Activated naive CD4-positive, alpha-beta T cell treated with anti-CD3 and anti-CD28 coated beads for 36 hours (primary cell): ENCODE measurements around the gene ACSM6. TPM values are rescaled to one million over a fixed set of nuclear protein-coding genes. Genes with fewer than 3 reads are reported as not detected.

Experiments used
- CTCF ChIA-PET: fragments of 350-600 bp; sonication (Branson Sonifier 250); formaldehyde crosslinking; loops from one replicate; lab custom pipeline; 2021; ENCODE audit warnings: antibody characterized with exemption; lab: Charles Lee
- DNase-seq: peaks from one replicate; pipeline ENCODE4 v3.0.0-alpha.2; 2020
- H3K27ac Mint-ChIP-seq: one replicate; pipeline ENCODE4 v1.8.0; 2021; ENCODE audit warnings: mild to moderate bottlenecking, mixed read lengths
- H3K27me3 Mint-ChIP-seq: one replicate; pipeline ENCODE4 v1.8.0; 2021; ENCODE audit warnings: low read depth, mixed read lengths
- H3K36me3 Mint-ChIP-seq: one replicate; pipeline ENCODE4 v1.8.0; 2021; ENCODE audit warnings: low read depth, mixed read lengths
- H3K4me1 Mint-ChIP-seq: one replicate; pipeline ENCODE4 v1.8.0; 2021; ENCODE audit warnings: low read depth, mixed read lengths
- H3K4me3 Mint-ChIP-seq: one replicate; pipeline ENCODE4 v1.8.0; 2021; ENCODE audit warnings: mild to moderate bottlenecking, moderate library complexity, mixed read lengths
- H3K9me3 Mint-ChIP-seq: one replicate; pipeline ENCODE4 v1.8.0; 2021; ENCODE audit warnings: mixed read lengths
- intact Hi-C: fragments of 100-400 bp; cut with micrococcal nuclease; formaldehyde crosslinking; loops from one replicate; pipeline ENCODE4 v1.15.1; 2023
- total RNA-seq, 2 experiments: library from RNA; stranded (reverse); gene quantifications; one replicate each; pipeline ENCODE4 v1.2.3, GENCODE V29; 2021

The ACSM6 gene
- total RNA-seq, 2 experiments from 2014 or later = not detected

DNA sequence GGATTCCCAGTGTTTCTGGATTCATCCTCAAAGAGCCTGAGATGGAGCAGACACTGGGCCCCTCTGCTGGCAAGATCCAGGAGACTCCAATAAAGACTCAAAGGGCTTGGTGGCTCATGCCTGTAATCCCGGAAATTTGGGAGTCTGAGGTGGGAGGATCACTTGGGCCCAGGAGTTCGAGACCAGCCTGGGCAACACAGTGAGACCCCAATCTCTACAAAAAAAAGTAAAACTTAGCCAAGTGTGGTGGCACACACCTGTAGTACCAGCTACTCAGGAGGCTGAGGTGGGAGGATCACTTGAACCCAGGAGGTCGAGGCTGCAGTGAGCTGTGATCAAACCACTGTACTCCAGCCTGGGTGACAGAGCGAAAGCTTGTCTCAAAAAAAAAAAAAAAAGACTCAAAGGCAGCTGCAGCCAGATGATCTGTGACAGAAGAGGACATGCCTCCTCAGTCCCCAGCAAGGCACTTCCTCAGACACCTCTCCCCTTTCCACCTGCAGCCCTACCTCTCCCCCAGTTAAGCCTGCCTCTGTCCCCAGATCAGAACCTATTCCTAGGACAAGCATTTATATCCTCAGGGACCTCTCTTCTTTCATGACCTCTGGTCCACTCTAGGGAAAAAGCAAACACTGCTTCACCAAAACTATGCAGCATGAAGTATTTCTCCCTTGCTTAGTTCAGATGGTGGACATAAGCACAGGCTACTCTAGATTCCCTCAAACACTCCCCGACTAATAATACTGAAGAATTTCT lies 68.9 kb downstream of the ACSM6 start:
- Mint-ChIP-seq H3K27ac (no peak overlapping the region), H3K4me1 (no peaks in the 10 kb centered on the region), H3K36me3 (no peaks in the 10 kb centered on the region), H3K27me3 (peaks cover 2% of the 10 kb centered on the region), H3K4me3 (no peak overlapping the region), H3K9me3 (no peaks in the 10 kb centered on the region)
- CTCF ChIA-PET = no interaction called here
- intact Hi-C loops = no loop called here
- no peak for DNase-seq

- H3K27me3 Mint-ChIP-seq = peaks cover 2% of the 10 kb centered on the region
- no peak overlapping the region for H3K27ac Mint-ChIP-seq
- H3K4me1 Mint-ChIP-seq = no peaks in the 10 kb centered on the region
- intact Hi-C loops = no loop called here
- no peaks in the 10 kb centered on the region for H3K36me3 Mint-ChIP-seq
- H3K4me3 Mint-ChIP-seq = no peak overlapping the region
- CTCF ChIA-PET = no interaction called here
- no peak for DNase-seq
- H3K9me3 Mint-ChIP-seq = no peaks in the 10 kb centered on the region
Observed at GRCh38 chr10:95263864-95264226, 69.8 kb downstream of the ACSM6 start.

DNA sequence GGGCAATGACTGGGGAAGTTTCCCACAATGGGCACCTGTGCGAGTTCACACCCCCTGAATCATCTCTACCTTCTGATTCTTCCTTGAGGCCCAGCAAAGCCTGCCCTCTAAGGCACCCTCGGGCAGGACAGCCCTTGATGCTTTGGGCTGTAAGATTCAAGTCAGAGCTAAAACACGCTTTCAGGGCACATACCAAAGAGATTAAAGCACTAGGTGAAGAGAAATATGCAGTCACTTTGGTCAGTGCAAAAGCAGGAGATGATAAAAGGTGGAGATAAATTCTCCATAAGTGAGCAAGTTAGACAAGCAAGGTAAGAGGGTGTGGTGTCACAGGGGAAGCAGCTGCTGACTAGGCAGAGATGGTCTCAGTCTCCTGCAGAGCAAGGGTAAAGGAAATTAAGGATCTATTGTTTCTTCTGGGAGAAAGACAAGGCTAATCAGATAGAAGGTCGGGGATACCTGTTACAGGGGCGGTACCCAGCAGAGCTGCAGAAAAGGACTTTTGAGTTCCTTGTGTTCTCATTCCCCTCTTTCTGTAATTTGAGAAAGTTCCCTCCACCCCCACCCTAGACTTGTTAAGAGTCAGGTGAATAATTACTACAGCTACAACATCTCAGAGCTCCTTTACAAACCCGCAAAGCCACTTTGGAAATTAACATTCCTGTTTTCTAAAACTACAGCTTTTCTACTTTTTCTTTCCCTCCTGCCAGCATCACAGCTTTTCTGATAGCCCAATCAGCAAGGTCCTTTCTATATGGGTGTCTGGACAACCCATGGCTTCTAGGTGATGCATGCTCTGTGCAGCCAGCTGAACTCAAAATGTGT lies 70.4 kb downstream of the ACSM6 start:
- CTCF ChIA-PET = interaction anchor here (0.6 kb wide), 1 partner anchor 747 kb away, joined by 3 read pairs; no protein-coding TSS in a partner anchor
- intact Hi-C loops = no loop called here
- no peak for DNase-seq
- no peak overlapping the region for H3K27ac Mint-ChIP-seq
- H3K27me3 Mint-ChIP-seq = peaks cover 2% of the 10 kb centered on the region
- H3K4me3 Mint-ChIP-seq = no peak overlapping the region
- H3K9me3 Mint-ChIP-seq = no peaks in the 10 kb centered on the region
- H3K36me3 Mint-ChIP-seq = no peaks in the 10 kb centered on the region
- no peaks in the 10 kb centered on the region for H3K4me1 Mint-ChIP-seq

- no peak for DNase-seq
- H3K9me3 Mint-ChIP-seq = no peaks in the 10 kb centered on the region
- CTCF ChIA-PET = interaction anchor here (0.6 kb wide), 1 partner anchor 746 kb away, joined by 3 read pairs; no protein-coding TSS in a partner anchor
- no peaks in the 10 kb centered on the region for H3K4me1 Mint-ChIP-seq
- peaks cover 2% of the 10 kb centered on the region for H3K27me3 Mint-ChIP-seq
- H3K36me3 Mint-ChIP-seq = no peaks in the 10 kb centered on the region
- no peak overlapping the region for H3K4me3 Mint-ChIP-seq
- H3K27ac Mint-ChIP-seq = no peak overlapping the region
- intact Hi-C loops = no loop called here
Observed at GRCh38 chr10:95265572-95265971, 71.5 kb downstream of the ACSM6 start.

DNA sequence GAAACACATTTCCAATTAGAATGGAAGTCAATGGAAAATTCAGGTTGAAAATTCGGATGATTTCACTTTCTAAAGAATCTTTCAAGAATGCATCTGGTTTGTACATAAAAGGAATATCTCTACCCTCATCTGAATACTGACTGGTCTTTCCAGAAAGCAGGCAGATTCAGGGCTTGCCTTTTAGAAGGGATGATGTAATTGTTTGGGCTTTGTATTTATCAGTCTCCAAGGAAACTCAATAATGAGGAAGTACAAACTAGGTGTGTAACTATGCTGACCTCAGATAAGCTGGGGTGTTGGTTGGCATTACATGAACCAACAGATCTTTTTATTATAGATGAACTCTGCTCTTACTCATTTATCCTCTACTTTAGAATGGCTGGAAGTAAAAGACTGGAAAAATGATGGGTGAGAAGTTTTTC lies 72.6 kb downstream of the ACSM6 start:
- Mint-ChIP-seq H3K4me1 (no peaks in the 10 kb centered on the region), H3K27me3 (peaks cover 2% of the 10 kb centered on the region), H3K9me3 (no peaks in the 10 kb centered on the region), H3K36me3 (no peaks in the 10 kb centered on the region), H3K4me3 (no peak overlapping the region), H3K27ac (no peak overlapping the region)
- DNase-seq = no peak
- intact Hi-C loops = no loop called here
- CTCF ChIA-PET = no interaction called here

DNA sequence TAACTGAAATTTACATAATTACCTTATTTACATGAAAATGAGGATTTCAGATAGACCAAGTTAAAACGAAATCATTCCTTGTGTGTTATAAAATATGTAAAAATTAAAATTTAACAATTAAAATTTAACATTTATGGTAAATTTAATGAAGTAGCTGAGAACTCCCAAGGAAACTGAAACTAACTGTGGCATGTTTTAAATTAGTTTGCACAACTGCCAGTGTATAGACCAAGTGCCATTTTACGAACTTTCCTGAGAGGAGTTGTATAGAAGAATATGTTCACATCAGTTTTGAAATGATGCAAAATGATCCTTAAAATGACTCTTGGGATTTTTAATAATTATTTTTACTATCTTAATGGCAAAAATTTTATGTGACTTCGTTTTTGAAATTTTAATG lies 73.2 kb downstream of the ACSM6 start:
- H3K4me3 Mint-ChIP-seq = no peak overlapping the region
- H3K4me1 Mint-ChIP-seq = no peaks in the 10 kb centered on the region
- H3K36me3 Mint-ChIP-seq = no peaks in the 10 kb centered on the region
- no peak for DNase-seq
- H3K27me3 Mint-ChIP-seq = peaks cover 2% of the 10 kb centered on the region
- no peak overlapping the region for H3K27ac Mint-ChIP-seq
- H3K9me3 Mint-ChIP-seq = no peaks in the 10 kb centered on the region
- intact Hi-C loops = no loop called here
- CTCF ChIA-PET = no interaction called here

- DNase-seq = no peak
- Mint-ChIP-seq H3K36me3 (no peaks in the 10 kb centered on the region), H3K9me3 (no peaks in the 10 kb centered on the region), H3K27me3 (no peaks in the 10 kb centered on the region), H3K4me1 (no peaks in the 10 kb centered on the region), H3K4me3 (no peak overlapping the region), H3K27ac (no peak overlapping the region)
- intact Hi-C loops = no loop called here
- CTCF ChIA-PET = no interaction called here
Observed at GRCh38 chr10:95268438-95268837, 74.4 kb downstream of the ACSM6 start.

GRCh38 chr10:95273393-95274312 lies 79.6 kb downstream of the ACSM6 start:
- no peak overlapping the region for H3K27ac Mint-ChIP-seq

GRCh38 chr10:95275726-95276366 lies 81.8 kb downstream of the ACSM6 start:
- CTCF ChIA-PET = interaction anchor here (0.8 kb wide), 1 partner anchor 84 kb away, joined by 3 read pairs; no protein-coding TSS in a partner anchor

More at GRCh38 chr10:95273393-95274312, 79.6 kb downstream of the ACSM6 start:
- CTCF ChIA-PET = interaction anchor here (0.6 kb wide), 1 partner anchor 92 kb away, joined by 3 read pairs; no protein-coding TSS in a partner anchor
- Mint-ChIP-seq H3K9me3 (no peaks in the 10 kb centered on the region), H3K4me3 (no peak overlapping the region), H3K36me3 (no peaks in the 10 kb centered on the region), H3K4me1 (no peaks in the 10 kb centered on the region), H3K27me3 (no peaks in the 10 kb centered on the region)
- intact Hi-C loops = no loop called here
- DNase-seq = no peak

GRCh38 chr10:95276367-95277200 lies 82.5 kb downstream of the ACSM6 start:
- DNase-seq = no peak
- Mint-ChIP-seq H3K27ac (no peak overlapping the region), H3K4me3 (no peak overlapping the region), H3K36me3 (no peaks in the 10 kb centered on the region), H3K9me3 (no peaks in the 10 kb centered on the region), H3K4me1 (no peaks in the 10 kb centered on the region), H3K27me3 (no peaks in the 10 kb centered on the region)
- CTCF ChIA-PET = no interaction called here
- intact Hi-C loops = no loop called here

More at GRCh38 chr10:95275726-95276366, 81.8 kb downstream of the ACSM6 start:
- Mint-ChIP-seq H3K27ac (no peak overlapping the region), H3K9me3 (no peaks in the 10 kb centered on the region), H3K4me1 (no peaks in the 10 kb centered on the region), H3K27me3 (no peaks in the 10 kb centered on the region), H3K36me3 (no peaks in the 10 kb centered on the region), H3K4me3 (no peak overlapping the region)
- no peak for DNase-seq
- intact Hi-C loops = no loop called here

- CTCF ChIA-PET = no interaction called here
- intact Hi-C loops = no loop called here
- Mint-ChIP-seq H3K36me3 (no peaks in the 10 kb centered on the region), H3K27ac (no peak overlapping the region), H3K4me3 (no peak overlapping the region), H3K9me3 (no peaks in the 10 kb centered on the region), H3K4me1 (no peaks in the 10 kb centered on the region), H3K27me3 (no peaks in the 10 kb centered on the region)
- no peak for DNase-seq
Observed at GRCh38 chr10:95277201-95277570, 83.1 kb downstream of the ACSM6 start.
